Small intestine (tissue), 7 donors: ENCODE data around the gene FARS2. TPM values are rescaled to one million over a fixed set of nuclear protein-coding genes. Genes with fewer than 3 reads are reported as not detected.

ENCODE experiments used
- DNase-seq, 2 donors: peaks; one replicate each; pipeline versions ENCODE4 v3.0.0 to v3.0.0-alpha.2; 2013
- FAIRE-seq: peaks from 2 replicates; lab custom pipeline; 2012; peaks lifted over from hg19 to GRCh38; lab: Jason Lieb, UNC
- H3K27ac ChIP-seq, 3 donors: one replicate each; pipeline ENCODE4 v1.5.1; 2013; ENCODE audit warnings: low read length in 2 of 3, mild to moderate bottlenecking in 2 of 3, control low read depth in 1 of 3, inconsistent platforms in 1 of 3, low read depth in 1 of 3, moderate library complexity in 1 of 3
- H3K27me3 ChIP-seq, 3 donors: one replicate each; pipeline ENCODE4 v1.6.1; 2013; ENCODE audit warnings: low read length in 3 of 3, inconsistent platforms in 1 of 3; ENCODE audit not compliant: control insufficient read depth in 3 of 3, insufficient read depth in 3 of 3
- H3K36me3 ChIP-seq, 3 donors: one replicate each; pipeline ENCODE4 v1.6.1; 2013; ENCODE audit warnings: low read length in 3 of 3, inconsistent platforms in 1 of 3, low read depth in 1 of 3, mild to moderate bottlenecking in 1 of 3, moderate library complexity in 1 of 3; ENCODE audit not compliant: control insufficient read depth in 3 of 3, insufficient read depth in 2 of 3
- H3K4me1 ChIP-seq, 3 donors: one replicate each; pipeline ENCODE4 v1.6.1; 2013; ENCODE audit warnings: low read length in 2 of 3, inconsistent platforms in 1 of 3, low read depth in 1 of 3, mild to moderate bottlenecking in 1 of 3, moderate library complexity in 1 of 3; ENCODE audit not compliant: control insufficient read depth in 3 of 3, insufficient read depth in 2 of 3
- H3K4me3 ChIP-seq, 3 donors: one replicate each; pipeline ENCODE4 v1.5.1; 2013; ENCODE audit warnings: low read length in 3 of 3, control low read depth in 1 of 3, inconsistent platforms in 1 of 3, low read depth in 1 of 3, mild to moderate bottlenecking in 1 of 3, moderate library complexity in 1 of 3
- H3K9me3 ChIP-seq, 2 donors: one replicate each; pipeline ENCODE4 v1.6.1; 2013; ENCODE audit warnings: low read depth in 1 of 2, low read length in 1 of 2; ENCODE audit not compliant: control insufficient read depth in 2 of 2, insufficient read depth in 1 of 2
- WGBS, 3 donors: extraction: QIAGEN DNeasy Blood & Tissue Kit; methylation state at CpG; one replicate each; pipeline ENCODE4 v1.1.7; 2013; 5-methylcytosine and 5-hydroxymethylcytosine counted together
- polyA plus RNA-seq, 4 donors: library from polyadenylated mRNA; stranded (reverse) in 3 of 4; unstranded in 1 of 4; fragments of 200-250 nt in 3 of 4; fragments of 120-200 nt in 1 of 4; gene quantifications; one replicate each; pipeline versions ENCODE4 v1.2.1 to v1.2.3, GENCODE V29; 2013
- donor health status: healthy with polysubstance abuse.
- donor health status: control.
- donor health status: control.
- donor health status: Bipolar disorder and iron deficiency.
- donor health status: healthy.

The FARS2 gene
- polyA plus RNA-seq, 4 donors, result 6.0 to 16.6 (median 11.8) TPM

DNA sequence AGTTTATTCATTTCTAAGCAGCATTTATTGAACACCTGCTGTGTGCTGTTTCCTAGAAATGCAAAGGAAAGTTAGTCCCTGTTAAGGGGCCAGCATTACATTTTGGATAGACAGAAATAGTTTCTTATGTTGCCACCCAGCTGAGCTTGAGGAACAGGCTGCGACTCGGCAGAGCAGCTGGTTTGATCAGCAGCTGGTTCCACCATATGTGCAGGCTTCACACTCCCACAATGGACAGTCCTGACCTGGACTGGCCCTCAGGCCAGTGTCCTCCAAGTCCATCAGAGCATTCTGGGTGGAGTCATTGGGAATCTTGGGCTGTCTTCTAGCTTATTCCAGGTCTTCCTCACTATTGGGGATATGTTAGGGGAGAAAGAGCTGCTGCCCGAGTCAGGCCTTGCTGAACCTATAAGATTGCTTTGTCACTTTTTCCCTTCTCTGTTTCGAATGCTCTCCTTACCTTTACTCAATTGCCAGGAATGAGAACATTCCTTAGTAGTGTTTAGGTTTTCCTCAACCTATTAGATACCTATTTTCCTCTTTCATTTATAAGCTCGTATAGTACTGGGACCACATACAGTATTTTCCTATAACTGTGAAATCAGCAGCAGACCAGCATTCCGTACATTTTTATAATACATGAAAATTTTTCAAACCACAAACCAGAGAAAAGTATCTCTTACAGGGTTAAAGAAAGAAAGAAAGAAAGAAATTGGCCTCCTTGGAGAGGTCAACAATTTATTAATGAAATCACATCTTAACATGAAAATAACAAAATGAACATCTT lies 203.0 kb downstream of the FARS2 start:
- FAIRE-seq (no peak), DNase-seq (no peak)
- no peak overlapping the region for H3K27ac ChIP-seq
- H3K36me3 ChIP-seq, result peaks cover 0 to 3% (median 0%) of the 10 kb centered on the region in 3 donors
- H3K9me3 ChIP-seq, result peaks cover 0 to 5% of the 10 kb centered on the region in 2 donors
- H3K4me3 ChIP-seq, result no peak overlapping the region
- 93 to 96% (median 93%) methylated on average over 6 of the region's 6 CpGs for WGBS, 3 donors
- no peaks in the 10 kb centered on the region for H3K4me1 ChIP-seq
- no peaks in the 10 kb centered on the region for H3K27me3 ChIP-seq

GRCh38 chr6:5466281-5467136 lies 205.2 kb downstream of the FARS2 start:
- Histone ChIP-seq H3K4me1 (no peaks in the 10 kb centered on the region), H3K27ac (no peak overlapping the region), H3K27me3 (no peaks in the 10 kb centered on the region), H3K36me3 (peaks cover 0 to under 1% (median 0%) of the 10 kb centered on the region in 3 donors), H3K4me3 (no peak overlapping the region), H3K9me3 (peaks cover 0 to under 1% of the 10 kb centered on the region in 2 donors)
- 88 to 91% (median 90%) methylated on average over 5 of the region's 5 CpGs for WGBS, 3 donors
- DNase-seq (no peak), FAIRE-seq (no peak)

DNA sequence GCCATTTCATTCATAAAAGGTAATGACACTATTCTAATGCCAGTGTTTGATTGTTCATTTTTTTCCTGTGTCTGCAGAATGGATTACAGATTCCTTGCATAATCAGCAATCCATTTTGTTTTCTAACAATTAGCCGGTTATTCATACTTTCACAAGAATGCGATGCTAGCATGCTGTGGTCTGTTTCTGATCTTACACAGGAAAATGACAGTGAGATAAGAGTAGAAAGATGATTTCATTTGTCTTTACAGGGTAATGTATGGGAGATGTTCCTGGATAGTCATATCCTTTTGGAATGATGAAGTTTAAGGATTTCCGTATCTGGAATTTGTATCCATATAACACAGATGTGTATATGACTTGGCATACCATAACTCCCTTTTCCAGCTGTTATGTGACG lies 207.3 kb downstream of the FARS2 start:
- Histone ChIP-seq H3K4me3 (no peak overlapping the region), H3K36me3 (peaks cover 0 to 2% (median 0%) of the 10 kb centered on the region in 3 donors), H3K9me3 (no peaks in the 10 kb centered on the region), H3K4me1 (no peaks in the 10 kb centered on the region), H3K27ac (no peak overlapping the region), H3K27me3 (no peaks in the 10 kb centered on the region)
- 92 to 97% (median 95%) methylated on average over 4 of the region's 4 CpGs for WGBS, 3 donors
- DNase-seq (no peak), FAIRE-seq (no peak)

- no peak for DNase-seq
- H3K27ac ChIP-seq, result no peak overlapping the region
- H3K9me3 ChIP-seq, result no peaks in the 10 kb centered on the region
- no peak overlapping the region for H3K4me3 ChIP-seq
- WGBS, 3 donors, result 87 to 94% (median 89%) methylated on average over 14 of the region's 14 CpGs
- FAIRE-seq, result no peak
- H3K4me1 ChIP-seq, result no peaks in the 10 kb centered on the region
- H3K27me3 ChIP-seq, result no peaks in the 10 kb centered on the region
- H3K36me3 ChIP-seq, result peaks cover 0 to 2% (median 2%) of the 10 kb centered on the region in 3 donors
Observed at GRCh38 chr6:5469101-5469846, 208.0 kb downstream of the FARS2 start.

GRCh38 chr6:5471044-5471443 lies 209.7 kb downstream of the FARS2 start:
- DNase-seq (peak; percentile 58 to 62), FAIRE-seq (no peak)

DNA sequence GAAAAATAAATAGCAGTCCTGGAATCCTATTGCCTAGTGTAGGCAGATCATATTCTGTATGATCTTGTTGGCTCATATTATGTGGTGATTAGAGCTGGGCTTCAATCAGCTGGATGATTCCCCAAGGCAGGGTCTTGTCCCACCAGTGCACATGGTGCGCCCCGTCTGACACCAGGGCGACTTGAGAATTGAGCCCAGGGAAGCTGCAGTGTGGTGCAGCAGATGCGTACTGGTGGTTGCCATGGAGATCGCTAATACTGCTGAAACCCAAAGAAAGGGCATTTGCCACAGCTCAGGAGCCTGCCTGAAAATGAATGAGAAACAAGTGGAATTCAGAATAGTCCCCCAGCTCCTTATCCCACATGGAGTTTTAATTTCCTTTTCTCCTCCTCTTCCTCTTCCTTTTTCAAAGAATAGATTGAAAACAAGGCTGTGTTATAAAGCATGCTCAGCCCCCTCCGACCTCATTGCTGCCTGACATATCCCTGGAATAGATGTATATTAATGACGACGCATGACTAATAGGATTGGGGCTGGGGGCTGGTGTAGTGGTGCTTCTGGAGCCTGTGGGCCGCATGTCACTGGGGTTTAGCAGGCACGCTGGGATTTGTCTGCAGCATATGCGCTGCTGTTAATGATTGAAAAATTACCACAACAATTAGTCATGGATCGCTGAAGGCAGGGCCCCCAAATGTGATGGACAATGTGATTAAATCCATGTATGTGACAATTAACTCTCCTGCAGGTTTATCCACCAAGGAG lies 210.5 kb downstream of the FARS2 start:
- Histone ChIP-seq H3K9me3 (no peaks in the 10 kb centered on the region), H3K4me1 (no peaks in the 10 kb centered on the region), H3K4me3 (no peak overlapping the region), H3K36me3 (peaks cover 0 to 2% (median 2%) of the 10 kb centered on the region in 3 donors), H3K27ac (no peak overlapping the region), H3K27me3 (no peaks in the 10 kb centered on the region)
- FAIRE-seq, result no peak
- 91 to 92% (median 92%) methylated on average over 12 of the region's 12 CpGs for WGBS, 3 donors
- no peak for DNase-seq

More at GRCh38 chr6:5471044-5471443, 209.7 kb downstream of the FARS2 start:
- Histone ChIP-seq H3K27me3 (no peaks in the 10 kb centered on the region), H3K4me3 (no peak overlapping the region), H3K27ac (no peak overlapping the region), H3K36me3 (peaks cover 0 to 2% (median 2%) of the 10 kb centered on the region in 3 donors), H3K9me3 (no peaks in the 10 kb centered on the region), H3K4me1 (no peaks in the 10 kb centered on the region)
- 20 to 25% (median 21%) methylated on average over 8 of the region's 8 CpGs for WGBS, 3 donors

GRCh38 chr6:5472571-5472970 lies 211.3 kb downstream of the FARS2 start:
- Histone ChIP-seq H3K9me3 (no peaks in the 10 kb centered on the region), H3K4me3 (no peak overlapping the region), H3K27ac (no peak overlapping the region), H3K27me3 (no peaks in the 10 kb centered on the region), H3K4me1 (no peaks in the 10 kb centered on the region), H3K36me3 (peaks cover 0 to 2% (median 2%) of the 10 kb centered on the region in 3 donors)
- WGBS, 3 donors, result 94 to 95% (median 94%) methylated on average over 2 of the region's 2 CpGs
- FAIRE-seq (no peak), DNase-seq (no peak)
